ENCODE data around the gene ZNF254. TPM values are rescaled to one million over a fixed set of nuclear protein-coding genes. Genes with fewer than 3 reads are reported as not detected.

ZNF254 gene
- total RNA-seq, 2 donors from 2014 or later = 12.9 to 31.0 TPM

- DNase-seq (ENCODE audit: low spot score) (no peak), ATAC-seq (ENCODE audit: insufficient number of reproducible peaks, low FRiP score, low read depth) (no peak)
- Histone ChIP-seq H3K4me1 (ENCODE audit: control insufficient read depth in 1 of 2, low read depth in 2 of 2) (no peaks in the 10 kb centered on the region), H3K9me3 (peaks cover 62% of the 10 kb centered on the region), H3K4me3 (no peak overlapping the region), H3K27me3 (replicated peaks; ENCODE audit: insufficient read depth) (no peaks in the 10 kb centered on the region), H3K36me3 (peaks cover 4% of the 10 kb centered on the region), H3K27ac (no peak overlapping the region)
- TF ChIP-seq CTCF (IDR thresholded peaks at IDR 0.05) = no peak
Measured at GRCh38 chr19:24173882-24174281, 86.9 kb downstream of the ZNF254 start.

- Histone ChIP-seq H3K4me1 (ENCODE audit: control insufficient read depth in 1 of 2, low read depth in 2 of 2) (no peaks in the 10 kb centered on the region), H3K9me3 (peaks cover 53% of the 10 kb centered on the region), H3K4me3 (no peak overlapping the region), H3K27me3 (replicated peaks; ENCODE audit: insufficient read depth) (no peaks in the 10 kb centered on the region), H3K27ac (no peak overlapping the region), H3K36me3 (no peaks in the 10 kb centered on the region)
- TF ChIP-seq CTCF (IDR thresholded peaks at IDR 0.05) = no peak
- no peak for DNase-seq (ENCODE audit: low spot score)
- no peak for ATAC-seq (ENCODE audit: insufficient number of reproducible peaks, low FRiP score, low read depth)
Measured at GRCh38 chr19:24177686-24178085, 90.7 kb downstream of the ZNF254 start.

DNA sequence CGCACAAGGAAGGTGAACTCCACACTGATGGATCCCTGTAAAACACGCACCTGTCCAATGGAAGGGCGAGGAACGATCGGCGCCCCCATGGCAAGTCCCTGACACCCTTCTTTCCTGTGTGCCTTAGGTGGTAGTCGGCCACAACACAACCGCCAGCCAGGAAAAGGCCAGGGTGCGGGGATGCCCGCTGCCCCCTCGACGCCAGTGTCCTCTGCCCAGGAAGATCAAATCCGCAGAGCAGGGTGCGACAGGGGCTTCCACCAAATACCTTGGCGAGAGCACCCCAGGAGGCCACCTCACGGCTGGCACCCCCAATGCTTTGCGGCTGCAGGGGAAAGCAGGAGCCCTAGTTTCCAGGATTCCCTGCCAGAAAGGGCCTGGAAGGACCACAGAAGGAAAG lies 91.2 kb downstream of the ZNF254 start:
- Histone ChIP-seq H3K27ac (no peak overlapping the region), H3K27me3 (replicated peaks; ENCODE audit: insufficient read depth) (no peaks in the 10 kb centered on the region), H3K9me3 (peaks cover 50% of the 10 kb centered on the region), H3K4me3 (no peak overlapping the region), H3K36me3 (no peaks in the 10 kb centered on the region), H3K4me1 (ENCODE audit: control insufficient read depth in 1 of 2, low read depth in 2 of 2) (no peaks in the 10 kb centered on the region)
- DNase-seq (ENCODE audit: low spot score) (no peak), ATAC-seq (ENCODE audit: insufficient number of reproducible peaks, low FRiP score, low read depth) (no peak)
- TF ChIP-seq CTCF (IDR thresholded peaks at IDR 0.05) = no peak

Other genes starting within 250 kb of the ZNF254 start
- gene ZNF726, start 172.3 kb upstream of the ZNF254 start, total RNA-seq = under 1 TPM; 0.27 to 0.63 TPM

Measured in thoracic aorta (tissue), 2 donors.